ENCODE results near the gene ENOSF1.
"Not testable (repeated sequence)": the region's sequence is repeated elsewhere in the genome, so short reads cannot be mapped to it uniquely, and the experiment has no call there.

The ENOSF1 gene

GRCh38 chr18:730120-730519 lies 17.7 kb upstream of the ENOSF1 start:
- H3K4me1 ChIP-seq (ENCODE audit: control insufficient read depth, insufficient read depth, low read length); H3K9ac ChIP-seq (ENCODE audit: low read depth, low read length); H3K4me3 ChIP-seq (ENCODE audit: low read depth, low read length); H3K27ac ChIP-seq (ENCODE audit: low read depth, low read length); H3K9me3 ChIP-seq (ENCODE audit: control insufficient read depth, insufficient read depth, low read length); H3K27me3 ChIP-seq (ENCODE audit: control insufficient read depth, insufficient read depth, low read length): not testable (repeated sequence)
- H3K36me3 ChIP-seq (ENCODE audit: control insufficient read depth, insufficient read depth, low read length) = peaks cover 20% of the 10 kb centered on the region

DNA sequence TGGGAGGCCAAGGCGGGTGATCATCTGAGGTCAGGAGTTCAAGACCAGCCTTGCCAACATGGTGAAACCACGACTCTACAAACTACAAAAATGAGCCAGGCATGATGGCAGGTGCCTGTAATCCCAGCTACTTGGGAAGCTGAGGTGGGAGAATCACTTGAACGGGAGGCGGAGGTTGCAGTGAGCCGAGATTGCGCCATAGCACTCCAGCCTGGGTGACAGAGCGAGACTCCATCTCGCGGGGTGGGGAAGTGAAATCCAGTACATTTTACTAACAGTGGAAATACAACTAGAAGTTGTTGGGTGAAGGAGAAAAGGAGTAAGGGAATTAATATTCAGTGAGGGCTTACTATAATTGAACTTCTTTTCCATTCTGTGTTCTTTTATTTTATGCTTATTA lies 13.2 kb upstream of the ENOSF1 start:
- no peak overlapping the region for H3K27ac ChIP-seq (ENCODE audit: low read depth, low read length)
- H3K27me3 ChIP-seq (ENCODE audit: control insufficient read depth, insufficient read depth, low read length) = no peaks in the 10 kb centered on the region
- no peaks in the 10 kb centered on the region for H3K9me3 ChIP-seq (ENCODE audit: control insufficient read depth, insufficient read depth, low read length)
- peaks cover 18% of the 10 kb centered on the region for H3K36me3 ChIP-seq (ENCODE audit: control insufficient read depth, insufficient read depth, low read length)
- H3K4me3 ChIP-seq (ENCODE audit: low read depth, low read length) = no peak overlapping the region
- no peak overlapping the region for H3K9ac ChIP-seq (ENCODE audit: low read depth, low read length)
- no peaks in the 10 kb centered on the region for H3K4me1 ChIP-seq (ENCODE audit: control insufficient read depth, insufficient read depth, low read length)

DNA sequence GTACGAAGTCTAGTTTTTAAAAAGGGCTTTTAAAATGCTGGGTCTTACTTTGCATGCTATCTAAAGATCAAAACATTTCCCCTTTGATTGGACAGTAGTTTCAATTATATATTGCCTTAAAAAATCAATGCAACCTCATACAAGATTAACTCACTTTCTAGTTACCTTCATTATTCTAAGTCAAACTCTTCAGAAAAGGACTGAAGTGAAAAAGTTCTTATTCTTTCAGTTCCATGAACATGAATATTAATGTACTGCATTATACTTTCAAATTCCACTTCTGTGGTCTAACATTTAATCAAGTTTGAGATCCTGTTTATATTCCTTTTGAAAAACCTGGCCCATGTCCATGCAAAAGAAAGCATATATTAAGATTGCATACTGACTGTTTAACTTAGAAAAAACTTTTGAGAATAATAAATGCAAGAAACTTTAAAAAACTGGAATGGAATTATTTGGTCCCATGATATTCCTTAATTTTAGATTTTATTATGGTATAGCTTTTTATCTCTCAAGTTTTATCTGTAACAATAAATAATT lies 11.2 kb upstream of the ENOSF1 start:
- H3K4me1 ChIP-seq (ENCODE audit: control insufficient read depth, insufficient read depth, low read length) = no peaks in the 10 kb centered on the region
- no peaks in the 10 kb centered on the region for H3K9me3 ChIP-seq (ENCODE audit: control insufficient read depth, insufficient read depth, low read length)
- peaks cover 18% of the 10 kb centered on the region for H3K36me3 ChIP-seq (ENCODE audit: control insufficient read depth, insufficient read depth, low read length)
- no peak overlapping the region for H3K27ac ChIP-seq (ENCODE audit: low read depth, low read length)
- H3K9ac ChIP-seq (ENCODE audit: low read depth, low read length) = no peak overlapping the region
- H3K27me3 ChIP-seq (ENCODE audit: control insufficient read depth, insufficient read depth, low read length) = no peaks in the 10 kb centered on the region
- H3K4me3 ChIP-seq (ENCODE audit: low read depth, low read length) = no peak overlapping the region

- Histone ChIP-seq H3K27ac (ENCODE audit: low read depth, low read length) (no peak overlapping the region), H3K36me3 (ENCODE audit: control insufficient read depth, insufficient read depth, low read length) (no peaks in the 10 kb centered on the region), H3K9me3 (ENCODE audit: control insufficient read depth, insufficient read depth, low read length) (0 out of 2 replicates have a peak, but pooled peaks cover 2% of the 10 kb centered on the region), H3K4me1 (ENCODE audit: control insufficient read depth, insufficient read depth, low read length) (no peaks in the 10 kb centered on the region), H3K9ac (ENCODE audit: low read depth, low read length) (no peak overlapping the region), H3K27me3 (ENCODE audit: control insufficient read depth, insufficient read depth, low read length) (no peaks in the 10 kb centered on the region), H3K4me3 (ENCODE audit: low read depth, low read length) (no peak overlapping the region)
These were observed 4.6 kb upstream of the ENOSF1 start for GRCh38 chr18:717003-717402.

GRCh38 chr18:715626-716025 lies 3.2 kb upstream of the ENOSF1 start:
- H3K27ac ChIP-seq (ENCODE audit: low read depth, low read length) = no peak overlapping the region

GRCh38 chr18:713135-713490 lies 683 bp upstream of the ENOSF1 start:
- Histone ChIP-seq H3K9me3 (ENCODE audit: control insufficient read depth, insufficient read depth, low read length) (0 out of 2 replicates have a peak, but pooled peaks cover 2% of the 10 kb centered on the region), H3K27me3 (ENCODE audit: control insufficient read depth, insufficient read depth, low read length) (no peaks in the 10 kb centered on the region), H3K9ac (ENCODE audit: low read depth, low read length) (no peak overlapping the region; the same call in 1 of the 2 replicates), H3K27ac (ENCODE audit: low read depth, low read length) (peak overlapping the region; percentile 52), H3K36me3 (ENCODE audit: control insufficient read depth, insufficient read depth, low read length) (peaks cover 8% of the 10 kb centered on the region; the same call in 1 of the 2 replicates), H3K4me1 (ENCODE audit: control insufficient read depth, insufficient read depth, low read length) (0 out of 2 replicates have a peak, but pooled peaks cover 5% of the 10 kb centered on the region), H3K4me3 (ENCODE audit: low read depth, low read length) (peak overlapping the region; percentile 43)

More at GRCh38 chr18:715626-716025, 3.2 kb upstream of the ENOSF1 start:
- H3K9me3 ChIP-seq (ENCODE audit: control insufficient read depth, insufficient read depth, low read length) = 0 out of 2 replicates have a peak, but pooled peaks cover 2% of the 10 kb centered on the region
- no peak overlapping the region for H3K9ac ChIP-seq (ENCODE audit: low read depth, low read length)
- no peaks in the 10 kb centered on the region for H3K36me3 ChIP-seq (ENCODE audit: control insufficient read depth, insufficient read depth, low read length)
- no peak overlapping the region for H3K4me3 ChIP-seq (ENCODE audit: low read depth, low read length)
- 0 out of 2 replicates have a peak, but pooled peaks cover 5% of the 10 kb centered on the region for H3K4me1 ChIP-seq (ENCODE audit: control insufficient read depth, insufficient read depth, low read length)
- no peaks in the 10 kb centered on the region for H3K27me3 ChIP-seq (ENCODE audit: control insufficient read depth, insufficient read depth, low read length)

DNA sequence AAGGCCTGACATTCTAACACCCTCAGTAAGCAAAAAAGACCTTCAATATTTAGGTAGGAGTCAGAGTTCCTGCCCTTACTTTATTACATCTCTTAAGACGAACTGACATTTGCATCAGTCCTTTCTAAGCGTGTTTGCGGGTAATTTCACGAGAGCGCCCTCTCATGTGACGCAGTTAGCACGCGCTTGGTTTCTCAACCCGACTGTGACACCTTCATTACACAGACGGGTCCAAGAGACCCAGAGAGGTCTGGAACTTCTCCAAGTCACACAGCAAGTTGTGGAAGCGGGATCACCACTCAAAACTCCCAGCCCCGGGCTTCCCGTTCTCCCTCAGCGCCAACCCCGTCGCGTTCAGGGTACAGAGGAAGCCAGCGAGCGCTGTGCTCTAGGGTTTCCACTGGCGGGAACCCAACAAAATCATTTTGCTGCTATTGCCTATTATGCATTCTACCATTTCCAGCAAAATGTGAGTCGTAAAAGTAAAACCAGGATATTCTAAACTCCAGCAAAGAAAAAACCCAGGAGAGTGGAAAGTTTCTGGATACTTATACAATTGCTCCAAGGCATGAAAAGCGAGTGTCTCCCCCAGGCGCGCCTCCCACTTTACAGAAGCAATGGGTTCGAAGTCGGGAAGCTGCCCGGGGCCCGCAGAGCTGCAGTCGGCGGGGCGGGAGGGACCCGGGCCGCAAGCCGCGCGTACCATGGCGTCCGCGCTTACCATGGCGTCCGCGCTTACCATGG lies 601 bp downstream of the ENOSF1 start:
- Histone ChIP-seq H3K4me3 (ENCODE audit: low read depth, low read length) (peak overlapping the region; percentile 89), H3K36me3 (ENCODE audit: control insufficient read depth, insufficient read depth, low read length) (peaks cover 9% of the 10 kb centered on the region; the same call in 1 of the 2 replicates), H3K27ac (ENCODE audit: low read depth, low read length) (peak overlapping the region; percentile 93), H3K9me3 (ENCODE audit: control insufficient read depth, insufficient read depth, low read length) (0 out of 2 replicates have a peak, but pooled peaks cover 2% of the 10 kb centered on the region), H3K27me3 (ENCODE audit: control insufficient read depth, insufficient read depth, low read length) (no peaks in the 10 kb centered on the region), H3K9ac (ENCODE audit: low read depth, low read length) (peak overlapping the region; percentile 83), H3K4me1 (ENCODE audit: control insufficient read depth, insufficient read depth, low read length) (0 out of 2 replicates have a peak, but pooled peaks cover 5% of the 10 kb centered on the region)

- 0 out of 2 replicates have a peak, but pooled peaks cover 2% of the 10 kb centered on the region for H3K9me3 ChIP-seq (ENCODE audit: control insufficient read depth, insufficient read depth, low read length)
- H3K27ac ChIP-seq (ENCODE audit: low read depth, low read length) = no peak overlapping the region
- H3K36me3 ChIP-seq (ENCODE audit: control insufficient read depth, insufficient read depth, low read length) = peaks cover 12% of the 10 kb centered on the region
- peak overlapping the region; percentile 89 for H3K4me3 ChIP-seq (ENCODE audit: low read depth, low read length)
- H3K9ac ChIP-seq (ENCODE audit: low read depth, low read length) = peak overlapping the region; percentile 83
- H3K27me3 ChIP-seq (ENCODE audit: control insufficient read depth, insufficient read depth, low read length) = no peaks in the 10 kb centered on the region
- H3K4me1 ChIP-seq (ENCODE audit: control insufficient read depth, insufficient read depth, low read length) = 0 out of 2 replicates have a peak, but pooled peaks cover 5% of the 10 kb centered on the region
These were observed 1.1 kb downstream of the ENOSF1 start for GRCh38 chr18:711310-711656.

GRCh38 chr18:710418-711300 lies 1.8 kb downstream of the ENOSF1 start:
- H3K4me3 ChIP-seq (ENCODE audit: low read depth, low read length) = peak overlapping the region; percentile 89
- H3K36me3 ChIP-seq (ENCODE audit: control insufficient read depth, insufficient read depth, low read length) = peaks cover 17% of the 10 kb centered on the region
- H3K27ac ChIP-seq (ENCODE audit: low read depth, low read length) = no peak overlapping the region
- no peaks in the 10 kb centered on the region for H3K27me3 ChIP-seq (ENCODE audit: control insufficient read depth, insufficient read depth, low read length)
- H3K9me3 ChIP-seq (ENCODE audit: control insufficient read depth, insufficient read depth, low read length) = 0 out of 2 replicates have a peak, but pooled peaks cover 2% of the 10 kb centered on the region
- 0 out of 2 replicates have a peak, but pooled peaks cover 5% of the 10 kb centered on the region for H3K4me1 ChIP-seq (ENCODE audit: control insufficient read depth, insufficient read depth, low read length)
- 0 out of 2 replicates have a peak overlapping the region, but pooled peaks have one; percentile 83 for H3K9ac ChIP-seq (ENCODE audit: low read depth, low read length)

- H3K36me3 ChIP-seq (ENCODE audit: control insufficient read depth, insufficient read depth, low read length) = peaks cover 25% of the 10 kb centered on the region
- H3K9me3 ChIP-seq (ENCODE audit: control insufficient read depth, insufficient read depth, low read length) = 0 out of 2 replicates have a peak, but pooled peaks cover 2% of the 10 kb centered on the region
- no peak overlapping the region for H3K27ac ChIP-seq (ENCODE audit: low read depth, low read length)
- H3K4me3 ChIP-seq (ENCODE audit: low read depth, low read length) = no peak overlapping the region
- H3K4me1 ChIP-seq (ENCODE audit: control insufficient read depth, insufficient read depth, low read length) = 0 out of 2 replicates have a peak, but pooled peaks cover 5% of the 10 kb centered on the region
- no peak overlapping the region for H3K9ac ChIP-seq (ENCODE audit: low read depth, low read length)
- no peaks in the 10 kb centered on the region for H3K27me3 ChIP-seq (ENCODE audit: control insufficient read depth, insufficient read depth, low read length)
These were observed 2.7 kb downstream of the ENOSF1 start for GRCh38 chr18:709771-710170.

All from HUES48 (cell line).